Measurements from ENCODE around the gene TLK2.

The TLK2 gene

DNA sequence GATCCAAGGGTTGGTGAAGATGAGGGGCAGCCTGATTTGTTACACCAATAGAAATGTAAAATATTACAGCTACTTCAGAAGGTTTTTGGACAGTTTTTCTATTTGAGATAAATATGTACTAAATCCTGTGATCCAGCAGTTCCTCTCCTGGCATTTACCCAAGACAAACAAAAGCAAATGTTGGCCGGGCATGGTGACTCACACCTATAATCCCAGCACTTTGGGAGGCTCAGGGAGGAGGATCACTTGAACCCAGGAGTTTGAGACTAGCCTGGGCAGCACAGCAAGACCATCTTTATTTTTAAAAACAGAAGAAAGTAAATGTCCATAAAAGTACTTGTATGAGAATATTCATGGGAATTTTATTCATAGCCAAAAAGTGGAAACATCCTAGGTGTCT lies 84.0 kb downstream of the TLK2 start (continued):
- TF ChIP-seq ZNF518A (tag by site-specific recombination; conservative IDR thresholded peaks at IDR 0.05; ENCODE audit: low read depth) = no peak
- TF ChIP-seq GFI1B (tag by site-specific recombination; IDR thresholded peaks at IDR 0.05) = no peak
- TF ChIP-seq ZNF558 (tag by site-specific recombination; IDR thresholded peaks at IDR 0.05) = no peak
- TF ChIP-seq ZNF626 (tag by site-specific recombination; IDR thresholded peaks at IDR 0.05) = no peak
- 0 out of 2 replicates have a peak, but pooled peaks have one; percentile 18 for TF ChIP-seq MZF1 (tag by site-specific recombination; IDR thresholded peaks at IDR 0.05; ENCODE audit: borderline replicate concordance)
- no peak for TF ChIP-seq ZNF2 (tag by site-specific recombination; IDR thresholded peaks at IDR 0.05)
- TF ChIP-seq ZNF394 (tag by site-specific recombination; IDR thresholded peaks at IDR 0.05; ENCODE audit: borderline replicate concordance) = no peak
- TF ChIP-seq ZNF843 (tag by site-specific recombination; IDR thresholded peaks at IDR 0.05) = no peak
- TF ChIP-seq ZNF548 (tag by site-specific recombination; IDR thresholded peaks at IDR 0.05) = no peak
- TF ChIP-seq, protein P1, sequence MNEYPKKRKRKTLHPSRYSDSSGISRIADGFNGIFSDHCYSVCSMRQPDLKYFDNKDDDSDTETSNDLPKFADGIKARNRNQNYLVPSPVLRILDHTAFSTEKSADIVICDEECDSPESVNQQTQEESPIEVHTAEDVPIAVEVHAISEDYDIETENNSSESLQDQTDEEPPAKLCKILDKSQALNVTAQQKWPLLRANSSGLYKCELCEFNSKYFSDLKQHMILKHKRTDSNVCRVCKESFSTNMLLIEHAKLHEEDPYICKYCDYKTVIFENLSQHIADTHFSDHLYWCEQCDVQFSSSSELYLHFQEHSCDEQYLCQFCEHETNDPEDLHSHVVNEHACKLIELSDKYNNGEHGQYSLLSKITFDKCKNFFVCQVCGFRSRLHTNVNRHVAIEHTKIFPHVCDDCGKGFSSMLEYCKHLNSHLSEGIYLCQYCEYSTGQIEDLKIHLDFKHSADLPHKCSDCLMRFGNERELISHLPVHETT (tag by site-specific recombination; IDR thresholded peaks at IDR 0.05) = no peak
- TF ChIP-seq ZBTB10 (tag by site-specific recombination; IDR thresholded peaks at IDR 0.05) = no peak
- TF ChIP-seq, protein P2, sequence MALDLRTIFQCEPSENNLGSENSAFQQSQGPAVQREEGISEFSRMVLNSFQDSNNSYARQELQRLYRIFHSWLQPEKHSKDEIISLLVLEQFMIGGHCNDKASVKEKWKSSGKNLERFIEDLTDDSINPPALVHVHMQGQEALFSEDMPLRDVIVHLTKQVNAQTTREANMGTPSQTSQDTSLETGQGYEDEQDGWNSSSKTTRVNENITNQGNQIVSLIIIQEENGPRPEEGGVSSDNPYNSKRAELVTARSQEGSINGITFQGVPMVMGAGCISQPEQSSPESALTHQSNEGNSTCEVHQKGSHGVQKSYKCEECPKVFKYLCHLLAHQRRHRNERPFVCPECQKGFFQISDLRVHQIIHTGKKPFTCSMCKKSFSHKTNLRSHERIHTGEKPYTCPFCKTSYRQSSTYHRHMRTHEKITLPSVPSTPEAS (tag by site-specific recombination; IDR thresholded peaks at IDR 0.05) = no peak
- no peak for TF ChIP-seq ZNF404 (tag by site-specific recombination; IDR thresholded peaks at IDR 0.05)
- no peak for TF ChIP-seq ZNF658 (tag by site-specific recombination; IDR thresholded peaks at IDR 0.05)
- TF ChIP-seq ZNF549 (tag by site-specific recombination; IDR thresholded peaks at IDR 0.05) = no peak
- TF ChIP-seq IKZF3 (tag by site-specific recombination; IDR thresholded peaks at IDR 0.05) = no peak
- TF ChIP-seq ZNF19 (tag by site-specific recombination; IDR thresholded peaks at IDR 0.05; ENCODE audit: low read depth) = no peak
- no peak for TF ChIP-seq ZSCAN18 (tag by site-specific recombination; IDR thresholded peaks at IDR 0.05)
- TF ChIP-seq ZNF513 (tag by site-specific recombination; IDR thresholded peaks at IDR 0.05) = no peak
- TF ChIP-seq ZNF223 (tag by site-specific recombination; IDR thresholded peaks at IDR 0.05) = no peak
- no peak for TF ChIP-seq ZNF76 (tag by site-specific recombination; IDR thresholded peaks at IDR 0.05; ENCODE audit: borderline replicate concordance, low read depth)
- no peak for TF ChIP-seq ZBTB11 (tag by site-specific recombination; conservative IDR thresholded peaks at IDR 0.05; ENCODE audit: low read depth)
- TF ChIP-seq GLIS1 (tag by site-specific recombination; IDR thresholded peaks at IDR 0.05) = peak; percentile 7; the same call in 1 of the 2 replicates

All from HEK293 (cell line).